Activated B cell treated with CpG ODN at 0.5 μM for 24 hours (primary cell): Measurements from ENCODE around the gene PLAGL1. TPM values are rescaled to one million over a fixed set of nuclear protein-coding genes. Genes with fewer than 3 reads are reported as not detected.

Source experiments
- ATAC-seq: fragments of 200-7000 bp; cut with Tn5 transposase; one replicate; pipeline ENCODE4 v1.10.0; 2021; ENCODE audit warnings: low read depth, mild to moderate bottlenecking, moderate library complexity
- CTCF ChIA-PET: fragments of 350-600 bp; sonication (Branson Sonifier 250); formaldehyde crosslinking; loops from one replicate; lab custom pipeline; 2021; ENCODE audit warnings: antibody characterized with exemption; lab: Charles Lee
- POLR2A ChIA-PET: fragments of 350-600 bp; sonication (Branson Sonifier 250); formaldehyde crosslinking; loops from one replicate; lab custom pipeline; 2021; ENCODE audit warnings: antibody characterized with exemption; lab: Charles Lee
- DNase-seq: peaks from one replicate; pipeline ENCODE4 v3.0.0; 2022
- H3K27ac Mint-ChIP-seq: one replicate; pipeline ENCODE4 v1.8.0; 2020; ENCODE audit warnings: mixed read lengths
- H3K27me3 Mint-ChIP-seq: one replicate; pipeline ENCODE4 v1.8.0; 2021; ENCODE audit warnings: mixed read lengths
- H3K36me3 Mint-ChIP-seq: one replicate; pipeline ENCODE4 v1.8.0; 2021; ENCODE audit warnings: low read depth, mixed read lengths
- H3K4me1 Mint-ChIP-seq: one replicate; pipeline ENCODE4 v1.8.0; 2021; ENCODE audit warnings: mixed read lengths
- H3K4me3 Mint-ChIP-seq: one replicate; pipeline ENCODE4 v1.8.0; 2020; ENCODE audit warnings: mild to moderate bottlenecking, mixed read lengths
- H3K9me3 Mint-ChIP-seq: one replicate; pipeline ENCODE4 v1.8.0; 2020; ENCODE audit warnings: mixed read lengths
- intact Hi-C: fragments of 100-400 bp; cut with micrococcal nuclease; formaldehyde crosslinking; loops from one replicate; pipeline ENCODE4 v1.15.1; 2024
- total RNA-seq: library from RNA; stranded (reverse); gene quantifications from 2 replicates; pipeline ENCODE4 v1.2.3, GENCODE V29; 2022
- TF ChIP-seq, protein P1 (sequence below): fragments of 200-600 bp; IDR thresholded peaks from one replicate; pipeline ENCODE4 v1.8.0; 2022; ENCODE audit warnings: antibody characterized with exemption, mild to moderate bottlenecking

Gene PLAGL1
- total RNA-seq, 1 donor from 2014 or later, result 33.5 TPM

DNA sequence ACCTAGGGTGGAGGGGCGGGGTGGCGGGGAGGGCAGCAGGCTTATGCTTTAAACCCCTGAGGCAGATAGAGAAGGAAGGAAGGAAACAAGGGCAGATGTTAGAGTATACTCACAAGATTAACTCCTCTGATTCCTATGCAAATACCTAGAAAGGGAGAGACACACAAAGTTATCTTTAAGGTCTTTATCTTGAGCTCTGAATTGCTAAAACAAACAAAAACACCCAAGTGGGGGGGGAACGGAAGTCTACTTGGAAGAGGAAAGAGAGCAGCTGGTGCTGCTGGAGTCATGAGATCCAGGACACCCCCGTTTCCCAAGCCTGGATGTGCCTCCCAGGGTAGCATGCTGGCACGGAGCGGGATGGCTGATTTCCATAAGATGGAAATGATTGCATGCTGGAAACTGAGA, 43.4 kb downstream of the PLAGL1 start:
- Mint-ChIP-seq H3K27me3 (no peaks in the 10 kb centered on the region), H3K36me3 (peaks cover 25% of the 10 kb centered on the region), H3K4me1 (no peaks in the 10 kb centered on the region), H3K9me3 (no peaks in the 10 kb centered on the region), H3K4me3 (no peak overlapping the region), H3K27ac (no peak overlapping the region)
- no peak for ATAC-seq
- intact Hi-C loops, result no loop called here
- ChIA-PET POLR2A (no interaction called here), CTCF (interaction anchor here (1.3 kb wide), 1 partner anchor 23 kb away, joined by 5 read pairs; no protein-coding TSS in a partner anchor)
- DNase-seq, result no peak
- TF ChIP-seq, protein P1, sequence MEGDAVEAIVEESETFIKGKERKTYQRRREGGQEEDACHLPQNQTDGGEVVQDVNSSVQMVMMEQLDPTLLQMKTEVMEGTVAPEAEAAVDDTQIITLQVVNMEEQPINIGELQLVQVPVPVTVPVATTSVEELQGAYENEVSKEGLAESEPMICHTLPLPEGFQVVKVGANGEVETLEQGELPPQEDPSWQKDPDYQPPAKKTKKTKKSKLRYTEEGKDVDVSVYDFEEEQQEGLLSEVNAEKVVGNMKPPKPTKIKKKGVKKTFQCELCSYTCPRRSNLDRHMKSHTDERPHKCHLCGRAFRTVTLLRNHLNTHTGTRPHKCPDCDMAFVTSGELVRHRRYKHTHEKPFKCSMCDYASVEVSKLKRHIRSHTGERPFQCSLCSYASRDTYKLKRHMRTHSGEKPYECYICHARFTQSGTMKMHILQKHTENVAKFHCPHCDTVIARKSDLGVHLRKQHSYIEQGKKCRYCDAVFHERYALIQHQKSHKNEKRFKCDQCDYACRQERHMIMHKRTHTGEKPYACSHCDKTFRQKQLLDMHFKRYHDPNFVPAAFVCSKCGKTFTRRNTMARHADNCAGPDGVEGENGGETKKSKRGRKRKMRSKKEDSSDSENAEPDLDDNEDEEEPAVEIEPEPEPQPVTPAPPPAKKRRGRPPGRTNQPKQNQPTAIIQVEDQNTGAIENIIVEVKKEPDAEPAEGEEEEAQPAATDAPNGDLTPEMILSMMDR, result no peak

DNA sequence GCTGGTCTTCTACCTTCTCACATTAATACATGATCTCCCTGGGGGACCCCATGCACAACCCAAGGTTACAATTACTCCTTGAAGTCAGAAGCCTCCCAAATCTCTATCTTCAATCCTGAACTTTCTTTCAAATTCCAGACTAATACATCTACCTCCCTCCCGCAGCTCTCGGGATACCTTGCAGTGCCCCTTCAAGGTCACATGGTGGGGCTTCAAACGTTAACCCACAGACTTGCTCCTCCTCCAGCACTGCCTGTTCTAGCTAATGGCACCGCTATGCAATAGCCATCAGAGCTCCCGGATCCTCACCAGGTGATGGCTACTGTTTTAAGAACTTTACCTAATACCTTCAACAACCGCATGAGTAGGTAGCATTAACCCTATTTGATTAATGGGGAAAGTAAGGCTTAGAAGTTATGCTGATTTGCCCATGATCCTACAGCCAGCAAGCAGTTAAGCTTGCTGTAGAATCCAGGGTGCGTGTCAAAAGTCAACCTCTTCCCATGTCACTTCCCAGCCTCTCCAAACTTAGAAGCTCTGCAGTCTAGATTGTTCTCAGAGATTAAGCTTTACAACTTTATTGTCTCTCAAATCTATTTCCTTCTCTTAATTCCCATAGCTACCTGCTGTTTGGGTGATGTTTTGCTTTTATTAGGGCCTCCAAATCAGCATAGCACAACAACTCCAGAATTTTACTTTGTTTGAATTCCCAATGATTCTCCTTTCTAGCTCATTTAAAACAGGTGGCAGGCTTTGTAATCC, 44.7 kb downstream of the PLAGL1 start:
- Mint-ChIP-seq H3K4me1 (no peaks in the 10 kb centered on the region), H3K4me3 (no peak overlapping the region), H3K27me3 (no peaks in the 10 kb centered on the region), H3K9me3 (no peaks in the 10 kb centered on the region), H3K27ac (no peak overlapping the region), H3K36me3 (peaks cover 25% of the 10 kb centered on the region)
- TF ChIP-seq, protein P1, result no peak
- intact Hi-C loops, result no loop called here
- ATAC-seq, result no peak
- CTCF ChIA-PET, result no interaction called here
- POLR2A ChIA-PET, result no interaction called here
- no peak for DNase-seq

- ChIA-PET CTCF (no interaction called here), POLR2A (no interaction called here)
- Mint-ChIP-seq H3K36me3 (peaks cover 17% of the 10 kb centered on the region), H3K27ac (no peak overlapping the region), H3K4me1 (no peaks in the 10 kb centered on the region), H3K4me3 (no peak overlapping the region), H3K9me3 (no peaks in the 10 kb centered on the region), H3K27me3 (no peaks in the 10 kb centered on the region)
- DNase-seq, result no peak
- TF ChIP-seq, protein P1, result no peak
- intact Hi-C loops, result no loop called here
- no peak for ATAC-seq
Measured at GRCh38 chr6:143961886-143962878, 45.9 kb downstream of the PLAGL1 start.

- CTCF ChIA-PET, result no interaction called here
- H3K27ac Mint-ChIP-seq, result no peak overlapping the region
Measured at GRCh38 chr6:143961066-143961465, 47.0 kb downstream of the PLAGL1 start.

More at GRCh38 chr6:143961066-143961465, 47.0 kb downstream of the PLAGL1 start:
- Mint-ChIP-seq H3K27me3 (no peaks in the 10 kb centered on the region), H3K4me1 (no peaks in the 10 kb centered on the region), H3K4me3 (no peak overlapping the region), H3K36me3 (peaks cover 13% of the 10 kb centered on the region), H3K9me3 (no peaks in the 10 kb centered on the region)
- POLR2A ChIA-PET, result no interaction called here
- DNase-seq (no peak), ATAC-seq (no peak)
- intact Hi-C loops, result no loop called here
- TF ChIP-seq, protein P1, result no peak
